CD14-positive monocyte (primary cell): ENCODE measurements around the gene TTLL7. TPM values are rescaled to one million over a fixed set of nuclear protein-coding genes. Genes with fewer than 3 reads are reported as not detected.

Experiments used
- DNase-seq, 3 donors: peaks; one replicate each; pipeline ENCODE4 v3.0.0-alpha.2; 2011 to 2022
- H2AFZ ChIP-seq: 2 replicates; pipeline ENCODE4 v1.6.0; 2012; ENCODE audit warnings: mild to moderate bottlenecking, low read depth, low read length, inconsistent platforms; ENCODE audit not compliant: insufficient read depth, poor library complexity, severe bottlenecking
- H3K27ac ChIP-seq, 2 donors: 1 replicate in 1 of 2; 2 replicates in 1 of 2; pipeline ENCODE4 v1.5.1; 2012 to 2013; ENCODE audit warnings: low read length in 2 of 2, control low read depth in 1 of 2, inconsistent platforms in 1 of 2, low read depth in 1 of 2, mild to moderate bottlenecking in 1 of 2
- H3K27me3 ChIP-seq, 2 donors: one replicate each; pipeline versions ENCODE4 v1.6.0 to v1.6.1; 2011 to 2013; ENCODE audit warnings: low read length in 2 of 2; ENCODE audit not compliant: control insufficient read depth in 2 of 2, insufficient read depth in 2 of 2
- H3K36me3 ChIP-seq, 2 donors: replicated peaks in 1 of 2; 1 replicate in 1 of 2; 2 replicates in 1 of 2; pipeline versions ENCODE4 v1.5.1 to v1.6.1; 2012 to 2013; ENCODE audit warnings: low read length in 2 of 2, control low read depth in 1 of 2, inconsistent platforms in 1 of 2, mild to moderate bottlenecking in 1 of 2; ENCODE audit not compliant: insufficient read depth in 2 of 2, control insufficient read depth in 1 of 2
- H3K4me1 ChIP-seq, 2 donors: 1 replicate in 1 of 2; 2 replicates in 1 of 2; pipeline versions ENCODE4 v1.5.1 to v1.6.1; 2012 to 2013; ENCODE audit warnings: low read length in 2 of 2, control low read depth in 1 of 2, inconsistent platforms in 1 of 2, mild to moderate bottlenecking in 1 of 2, moderate library complexity in 1 of 2; ENCODE audit not compliant: insufficient read depth in 2 of 2, control insufficient read depth in 1 of 2
- H3K4me2 ChIP-seq: replicated peaks from 2 replicates; pipeline ENCODE3; 2012; ENCODE audit warnings: low read length, moderate library complexity, mild to moderate bottlenecking; ENCODE audit not compliant: poor library complexity, severe bottlenecking; ENCODE audit errors: extremely low read depth
- H3K4me3 ChIP-seq, 3 experiments: fragments of 200-600 bp in 1 of 3; sonication (generic) in 1 of 3; replicated peaks in 1 of 3; 1 replicate in 2 of 3; 2 replicates in 1 of 3; pipeline ENCODE4 v1.5.1; 2011 to 2013; ENCODE audit warnings: low read length in 3 of 3, mild to moderate bottlenecking in 3 of 3, control low read depth in 2 of 3, low read depth in 2 of 3, inconsistent platforms in 1 of 3, moderate library complexity in 1 of 3
- H3K79me2 ChIP-seq: 2 replicates; pipeline ENCODE4 v1.6.0; 2012; ENCODE audit warnings: mild to moderate bottlenecking, control low read depth, inconsistent platforms, low read length, moderate library complexity; ENCODE audit not compliant: insufficient read depth
- H3K9ac ChIP-seq: 2 replicates; pipeline ENCODE4 v1.6.0; 2017; ENCODE audit warnings: low read length, mild to moderate bottlenecking; ENCODE audit not compliant: insufficient read depth, poor library complexity, severe bottlenecking
- H3K9me3 ChIP-seq, 2 donors: replicated peaks in 1 of 2; 1 replicate in 1 of 2; 2 replicates in 1 of 2; pipeline versions ENCODE4 v1.5.1 to v1.6.1; 2012 to 2013; ENCODE audit warnings: low read length in 2 of 2, control low read depth in 1 of 2; ENCODE audit not compliant: control insufficient read depth in 1 of 2, insufficient read depth in 1 of 2
- H4K20me1 ChIP-seq: 2 replicates; pipeline ENCODE4 v1.6.0; 2012; ENCODE audit warnings: mild to moderate bottlenecking, low read length, control low read depth, moderate library complexity; ENCODE audit not compliant: insufficient read depth
- H3K27ac Mint-ChIP-seq, 7 donors: one replicate each; pipeline ENCODE4 v1.8.0; 2020; ENCODE audit warnings: mild to moderate bottlenecking in 7 of 7, mixed read lengths in 7 of 7, moderate library complexity in 6 of 7, inconsistent platforms in 2 of 7
- H3K27me3 Mint-ChIP-seq, 3 donors: one replicate each; pipeline ENCODE4 v1.8.0; 2021 to 2022; ENCODE audit warnings: low read depth in 3 of 3, mild to moderate bottlenecking in 3 of 3, mixed read lengths in 3 of 3, moderate library complexity in 3 of 3, inconsistent platforms in 1 of 3
- H3K36me3 Mint-ChIP-seq, 2 donors: one replicate each; pipeline ENCODE4 v1.8.0; 2020; ENCODE audit warnings: mixed read lengths in 2 of 2, inconsistent platforms in 1 of 2, mild to moderate bottlenecking in 1 of 2
- H3K4me1 Mint-ChIP-seq: one replicate; pipeline ENCODE4 v1.8.0; 2020; ENCODE audit warnings: mild to moderate bottlenecking, mixed read lengths
- H3K4me3 Mint-ChIP-seq, 2 donors: one replicate each; pipeline ENCODE4 v1.8.0; 2020; ENCODE audit warnings: mild to moderate bottlenecking in 2 of 2, mixed read lengths in 2 of 2, moderate library complexity in 1 of 2
- H3K9me3 Mint-ChIP-seq, 7 donors: one replicate each; pipeline ENCODE4 v1.8.0; 2020 to 2022; ENCODE audit warnings: mixed read lengths in 7 of 7, mild to moderate bottlenecking in 6 of 7, moderate library complexity in 6 of 7, inconsistent platforms in 2 of 7
- WGBS: methylation state at CpG from one replicate; pipeline ENCODE4 v1.1.5; 2013; ENCODE audit warnings: missing lambda C conversion rate; ENCODE audit not compliant: insufficient coverage; 5-methylcytosine and 5-hydroxymethylcytosine counted together
- intact Hi-C, 2 donors: fragments of 100-400 bp; cut with micrococcal nuclease; formaldehyde crosslinking; loops; one replicate each; pipeline versions ENCODE4 v1.15.0 to v1.15.1; 2023
- polyA plus RNA-seq, 3 donors: library from polyadenylated mRNA; depleted of rRNA in 1 of 3; unstranded in 2 of 3; stranded (reverse) in 1 of 3; fragments of 300-500 nt in 2 of 3; fragments of >200 nt in 1 of 3; fragmentation: Illumina TruSeq in 2 of 3; gene quantifications; 1 replicate in 2 of 3; 2 replicates in 1 of 3; pipeline ENCODE4 v1.2.3, GENCODE V29; 2012 to 2021
- TF ChIP-seq, protein P1 (sequence below): fragments of 200-600 bp; IDR thresholded peaks from one replicate; pipeline ENCODE4 v1.8.0; 2022; ENCODE audit warnings: antibody characterized with exemption, mild to moderate bottlenecking

TTLL7 gene
- polyA plus RNA-seq, 3 donors = 0.12 to 0.69 TPM; not detected in 1

DNA sequence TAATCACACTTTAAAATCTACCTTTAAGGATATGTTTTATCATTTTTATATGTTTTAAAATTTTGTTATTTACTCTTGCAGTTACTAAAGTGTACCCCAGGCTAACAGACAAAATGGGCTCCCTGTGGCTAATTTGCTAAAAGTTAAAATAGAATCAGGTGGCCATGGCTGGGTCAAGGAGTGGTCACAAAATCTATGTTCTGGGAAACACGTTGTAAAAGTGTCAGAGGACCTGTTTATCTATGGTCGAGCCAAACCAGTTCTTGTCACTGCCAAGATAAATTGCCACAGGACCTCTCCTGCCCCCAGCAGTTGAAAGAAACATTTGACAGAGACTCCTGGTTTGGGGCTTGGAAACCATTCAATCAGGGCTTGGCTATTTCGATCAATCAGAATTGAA lies 21.2 kb upstream of the TTLL7 start:
- H3K4me1 ChIP-seq = no peaks in the 10 kb centered on the region
- no peaks in the 10 kb centered on the region for H4K20me1 ChIP-seq
- no peaks in the 10 kb centered on the region for H3K27me3 Mint-ChIP-seq
- DNase-seq = no peak
- H3K27me3 ChIP-seq = no peaks in the 10 kb centered on the region
- no peaks in the 10 kb centered on the region for H3K4me1 Mint-ChIP-seq
- no peak overlapping the region for H3K27ac ChIP-seq
- H3K4me3 Mint-ChIP-seq = no peak overlapping the region
- peaks cover 0 to 5% (median 4%) of the 10 kb centered on the region in 7 donors for H3K9me3 Mint-ChIP-seq
- WGBS = 40% methylated on average over 3 of the region's 3 CpGs
- no peak overlapping the region for H2AFZ ChIP-seq
- no peak overlapping the region for H3K4me3 ChIP-seq
- intact Hi-C loops = no loop called here
- TF ChIP-seq, protein P1, sequence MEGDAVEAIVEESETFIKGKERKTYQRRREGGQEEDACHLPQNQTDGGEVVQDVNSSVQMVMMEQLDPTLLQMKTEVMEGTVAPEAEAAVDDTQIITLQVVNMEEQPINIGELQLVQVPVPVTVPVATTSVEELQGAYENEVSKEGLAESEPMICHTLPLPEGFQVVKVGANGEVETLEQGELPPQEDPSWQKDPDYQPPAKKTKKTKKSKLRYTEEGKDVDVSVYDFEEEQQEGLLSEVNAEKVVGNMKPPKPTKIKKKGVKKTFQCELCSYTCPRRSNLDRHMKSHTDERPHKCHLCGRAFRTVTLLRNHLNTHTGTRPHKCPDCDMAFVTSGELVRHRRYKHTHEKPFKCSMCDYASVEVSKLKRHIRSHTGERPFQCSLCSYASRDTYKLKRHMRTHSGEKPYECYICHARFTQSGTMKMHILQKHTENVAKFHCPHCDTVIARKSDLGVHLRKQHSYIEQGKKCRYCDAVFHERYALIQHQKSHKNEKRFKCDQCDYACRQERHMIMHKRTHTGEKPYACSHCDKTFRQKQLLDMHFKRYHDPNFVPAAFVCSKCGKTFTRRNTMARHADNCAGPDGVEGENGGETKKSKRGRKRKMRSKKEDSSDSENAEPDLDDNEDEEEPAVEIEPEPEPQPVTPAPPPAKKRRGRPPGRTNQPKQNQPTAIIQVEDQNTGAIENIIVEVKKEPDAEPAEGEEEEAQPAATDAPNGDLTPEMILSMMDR = no peak
- H3K36me3 Mint-ChIP-seq = no peaks in the 10 kb centered on the region
- H3K27ac Mint-ChIP-seq = no peak overlapping the region
- peaks cover 0 to 3% of the 10 kb centered on the region in 2 donors for H3K9me3 ChIP-seq
- no peak overlapping the region for H3K9ac ChIP-seq
- H3K36me3 ChIP-seq = no peaks in the 10 kb centered on the region
- H3K79me2 ChIP-seq = no peaks in the 10 kb centered on the region
- H3K4me2 ChIP-seq = no peak overlapping the region

DNA sequence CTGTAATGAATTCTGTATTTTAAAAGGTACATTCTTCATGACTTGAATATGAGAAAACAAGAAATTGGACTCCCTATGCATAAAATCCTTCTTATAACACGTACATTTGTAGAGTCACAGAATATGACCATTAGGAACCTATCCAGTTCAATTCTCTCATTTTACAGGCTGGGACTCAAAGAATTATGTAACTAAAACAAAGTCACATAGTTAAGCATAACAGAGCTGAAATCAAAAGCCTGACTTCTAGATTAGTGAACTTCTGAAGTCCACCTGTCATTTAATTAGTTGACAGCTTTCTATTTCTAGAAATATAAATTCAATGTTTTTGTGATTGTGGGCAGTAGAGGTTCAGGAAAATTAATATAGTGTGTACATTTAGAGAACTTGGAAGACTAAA lies 20.3 kb upstream of the TTLL7 start:
- intact Hi-C loops = no loop called here
- Mint-ChIP-seq H3K36me3 (no peaks in the 10 kb centered on the region), H3K4me1 (no peaks in the 10 kb centered on the region), H3K9me3 (peaks cover 0 to 5% (median 4%) of the 10 kb centered on the region in 7 donors), H3K27ac (no peak overlapping the region), H3K27me3 (no peaks in the 10 kb centered on the region), H3K4me3 (no peak overlapping the region)
- WGBS = no CpG with 5 or more reads among the region's 1 CpG
- Histone ChIP-seq H3K9ac (no peak overlapping the region), H4K20me1 (no peaks in the 10 kb centered on the region), H3K4me1 (no peaks in the 10 kb centered on the region), H3K79me2 (no peaks in the 10 kb centered on the region), H2AFZ (no peak overlapping the region), H3K9me3 (peaks cover 0 to 3% of the 10 kb centered on the region in 2 donors), H3K36me3 (no peaks in the 10 kb centered on the region), H3K4me2 (no peak overlapping the region), H3K4me3 (no peak overlapping the region), H3K27me3 (no peaks in the 10 kb centered on the region), H3K27ac (no peak overlapping the region)
- TF ChIP-seq, protein P1 = no peak
- DNase-seq = no peak
